Fibroblast of mammary gland (primary cell): ENCODE results near the gene CD34.

Source experiments
- DNase-seq: peaks from one replicate; pipeline ENCODE4 v3.0.0-alpha.2; 2010; ENCODE audit warnings: low read depth
- H3K4me3 ChIP-seq: 2 replicates; pipeline ENCODE4 v1.5.1; 2011; ENCODE audit warnings: low read depth, mild to moderate bottlenecking, low read length, moderate library complexity; ENCODE audit not compliant: control insufficient read depth
- TF ChIP-seq, protein P1 (sequence below): conservative IDR thresholded peaks from 2 replicates; pipeline ENCODE4 v1.5.1; 2011; ENCODE audit warnings: low read depth, low read length, inconsistent platforms; ENCODE audit not compliant: control insufficient read depth, insufficient read depth

The CD34 gene, protein sequence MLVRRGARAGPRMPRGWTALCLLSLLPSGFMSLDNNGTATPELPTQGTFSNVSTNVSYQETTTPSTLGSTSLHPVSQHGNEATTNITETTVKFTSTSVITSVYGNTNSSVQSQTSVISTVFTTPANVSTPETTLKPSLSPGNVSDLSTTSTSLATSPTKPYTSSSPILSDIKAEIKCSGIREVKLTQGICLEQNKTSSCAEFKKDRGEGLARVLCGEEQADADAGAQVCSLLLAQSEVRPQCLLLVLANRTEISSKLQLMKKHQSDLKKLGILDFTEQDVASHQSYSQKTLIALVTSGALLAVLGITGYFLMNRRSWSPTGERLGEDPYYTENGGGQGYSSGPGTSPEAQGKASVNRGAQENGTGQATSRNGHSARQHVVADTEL

DNA sequence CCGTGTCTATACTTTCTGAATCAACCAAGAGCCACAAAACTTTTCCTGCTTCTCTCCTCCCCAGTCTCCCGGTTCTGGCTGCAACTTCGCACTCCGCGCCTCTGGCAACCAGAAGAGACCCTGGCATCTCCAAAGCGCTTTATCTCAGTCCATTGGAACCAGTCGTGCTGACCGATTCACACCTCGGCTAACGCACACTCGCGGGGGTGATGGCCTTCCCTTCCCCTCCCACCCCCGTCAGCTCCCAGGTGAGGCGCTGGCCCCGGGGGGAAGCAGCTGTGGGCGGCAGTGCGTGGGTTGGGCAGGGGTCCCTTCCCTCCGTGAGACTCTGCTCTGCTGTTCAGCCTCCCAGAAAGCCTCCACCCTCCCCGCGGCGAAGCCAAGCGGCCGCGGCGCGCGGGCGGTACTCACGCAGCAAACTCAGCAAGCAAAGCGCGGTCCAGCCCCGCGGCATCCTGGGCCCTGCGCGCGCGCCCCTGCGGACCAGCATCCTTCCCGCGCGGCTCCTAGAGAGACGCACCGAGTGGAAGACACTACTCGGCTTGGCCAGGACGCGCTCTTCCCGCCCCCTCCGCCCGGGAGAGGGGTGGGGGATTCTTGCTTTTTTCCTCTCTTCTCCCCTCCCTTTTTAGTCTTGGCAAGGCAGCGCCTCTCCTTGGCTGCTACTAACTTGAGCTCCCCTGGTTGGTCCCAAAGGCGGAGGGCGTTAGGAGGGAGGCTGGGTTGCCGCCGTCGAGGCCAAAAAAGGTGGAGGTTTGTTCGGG is at the start of gene CD34:
TSS of gene CD34 (minus strand) at position 535 of the 764 bp plus-strand sequence. CDS start at position 490, 45 bp downstream.
- peak within 1 kb of the TSS; percentile 17 for H3K4me3 ChIP-seq
- TF ChIP-seq, protein P1, sequence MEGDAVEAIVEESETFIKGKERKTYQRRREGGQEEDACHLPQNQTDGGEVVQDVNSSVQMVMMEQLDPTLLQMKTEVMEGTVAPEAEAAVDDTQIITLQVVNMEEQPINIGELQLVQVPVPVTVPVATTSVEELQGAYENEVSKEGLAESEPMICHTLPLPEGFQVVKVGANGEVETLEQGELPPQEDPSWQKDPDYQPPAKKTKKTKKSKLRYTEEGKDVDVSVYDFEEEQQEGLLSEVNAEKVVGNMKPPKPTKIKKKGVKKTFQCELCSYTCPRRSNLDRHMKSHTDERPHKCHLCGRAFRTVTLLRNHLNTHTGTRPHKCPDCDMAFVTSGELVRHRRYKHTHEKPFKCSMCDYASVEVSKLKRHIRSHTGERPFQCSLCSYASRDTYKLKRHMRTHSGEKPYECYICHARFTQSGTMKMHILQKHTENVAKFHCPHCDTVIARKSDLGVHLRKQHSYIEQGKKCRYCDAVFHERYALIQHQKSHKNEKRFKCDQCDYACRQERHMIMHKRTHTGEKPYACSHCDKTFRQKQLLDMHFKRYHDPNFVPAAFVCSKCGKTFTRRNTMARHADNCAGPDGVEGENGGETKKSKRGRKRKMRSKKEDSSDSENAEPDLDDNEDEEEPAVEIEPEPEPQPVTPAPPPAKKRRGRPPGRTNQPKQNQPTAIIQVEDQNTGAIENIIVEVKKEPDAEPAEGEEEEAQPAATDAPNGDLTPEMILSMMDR: no peak

DNA sequence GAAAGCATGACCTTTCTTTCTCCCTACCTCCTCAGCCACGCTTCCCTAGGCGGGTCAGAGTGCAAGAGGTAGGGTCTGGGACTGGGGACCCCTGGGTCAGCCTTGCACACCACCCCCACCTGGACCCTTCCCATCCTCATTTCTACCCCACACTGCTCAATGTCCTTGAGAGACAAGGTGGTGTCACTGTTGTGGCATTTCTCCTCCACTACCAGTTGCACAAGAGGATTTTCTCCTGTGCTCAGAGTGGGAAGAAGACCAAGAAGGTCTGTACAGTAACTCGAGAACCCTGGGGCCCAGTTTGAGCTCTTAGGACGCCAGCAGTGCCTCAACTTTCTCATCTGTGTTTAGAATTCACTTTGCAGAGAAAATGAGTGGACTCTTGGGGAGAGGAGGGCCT is 49.4 kb upstream of the CD34 start:
- DNase-seq: no peak
- H3K4me3 ChIP-seq: no peak overlapping the region
- TF ChIP-seq, protein P1: no peak

More for the DNA sequence above, at the start of gene CD34:
- no peak for DNase-seq

DNA sequence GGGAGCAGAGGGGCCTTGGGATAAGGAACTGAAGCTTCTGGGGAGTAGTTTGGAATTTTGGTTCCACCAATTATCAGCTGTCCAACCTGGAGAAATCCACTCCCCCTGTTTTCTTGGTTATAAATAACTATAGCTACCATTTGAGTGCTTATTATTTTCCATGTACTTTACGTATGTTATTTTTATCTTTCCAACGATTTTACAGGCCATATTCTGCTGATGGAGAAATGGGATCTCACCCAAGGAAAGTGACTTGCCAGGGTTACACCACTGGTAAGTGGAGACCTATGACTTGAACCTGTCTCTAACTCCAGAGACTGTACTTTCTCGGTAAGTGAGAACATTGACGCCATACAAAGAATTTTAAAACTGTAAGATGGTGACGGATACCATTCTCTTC is 49.0 kb upstream of the CD34 start:
- no peak overlapping the region for H3K4me3 ChIP-seq
- TF ChIP-seq, protein P1: no peak

DNA sequence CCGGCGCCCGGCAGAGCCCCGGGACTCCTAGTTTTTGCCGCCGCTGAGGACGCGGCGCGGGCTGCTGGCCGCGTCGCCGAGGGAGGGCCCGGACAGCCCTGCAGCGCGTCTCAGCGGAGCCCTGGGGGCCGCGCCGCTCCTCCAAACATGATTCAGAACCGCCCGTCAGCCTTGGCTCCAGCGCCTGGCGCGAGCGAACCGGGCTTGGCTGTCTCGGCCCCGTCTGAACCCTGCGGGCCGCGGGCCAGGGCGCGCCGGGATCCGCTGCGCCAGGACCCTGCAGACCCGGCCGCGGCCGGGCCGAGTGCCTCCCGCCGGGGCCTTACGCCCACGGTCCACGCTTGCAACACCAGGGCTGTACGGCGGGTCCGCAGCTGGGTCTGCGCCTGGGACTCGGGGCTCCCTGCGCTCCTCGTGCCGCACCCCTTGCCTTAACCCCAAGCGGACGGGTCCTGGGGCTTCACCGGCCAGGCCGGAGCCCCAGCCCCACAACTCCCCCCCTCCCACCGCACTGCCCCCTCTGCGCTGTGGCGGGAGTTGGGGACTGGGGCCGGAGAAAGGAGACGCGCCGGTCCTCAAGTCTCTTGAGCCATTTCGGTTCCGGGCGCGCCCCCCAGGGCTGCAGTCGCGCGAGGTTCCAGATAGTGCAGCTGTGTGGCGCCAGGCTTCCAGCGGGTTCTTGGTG is 48.4 kb upstream of the CD34 start:
- DNase-seq: peak; percentile 69
- peak overlapping the region; percentile 43 for H3K4me3 ChIP-seq
- TF ChIP-seq, protein P1: no peak

More for the DNA sequence above, 49.0 kb upstream of the CD34 start:
- no peak for DNase-seq

DNA sequence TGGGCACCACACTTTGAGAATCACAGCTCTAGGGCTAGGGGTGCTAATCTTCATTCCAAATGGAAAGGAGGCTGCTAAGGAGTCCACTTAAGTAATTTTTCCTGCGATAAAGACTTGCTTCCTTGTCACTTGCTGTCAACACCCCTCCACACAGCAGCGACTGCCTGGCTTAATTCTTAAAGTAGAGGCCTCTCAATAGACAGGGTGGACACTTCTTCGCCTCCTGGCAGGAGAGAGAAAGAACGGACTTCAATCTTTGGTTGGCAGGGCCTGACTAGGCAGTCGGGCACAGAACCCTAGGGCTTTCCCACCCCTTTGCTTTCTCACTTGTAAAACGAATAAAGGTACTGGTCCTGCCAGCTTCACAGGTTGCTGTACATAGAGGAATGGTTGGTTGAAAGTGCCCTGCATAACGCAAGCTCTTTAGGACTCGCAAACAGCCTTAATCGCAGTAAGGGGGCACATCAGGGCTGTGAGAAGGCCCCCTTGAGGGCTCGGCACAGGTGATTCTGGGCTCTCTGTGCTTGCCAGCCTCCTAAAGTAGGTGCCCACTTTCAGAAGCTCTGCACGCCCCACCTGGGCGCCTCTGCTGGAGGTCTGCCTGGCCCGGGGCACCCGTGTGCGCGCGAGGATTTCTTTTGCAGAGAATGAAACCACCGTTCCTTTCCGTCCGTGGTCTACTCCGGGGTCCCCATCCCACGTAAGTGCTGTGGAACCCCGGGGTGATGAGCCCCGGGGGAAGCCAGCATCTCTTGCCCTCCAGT is 47.6 kb upstream of the CD34 start:
- DNase-seq: no peak
- peak overlapping the region; percentile 43 for H3K4me3 ChIP-seq

DNA sequence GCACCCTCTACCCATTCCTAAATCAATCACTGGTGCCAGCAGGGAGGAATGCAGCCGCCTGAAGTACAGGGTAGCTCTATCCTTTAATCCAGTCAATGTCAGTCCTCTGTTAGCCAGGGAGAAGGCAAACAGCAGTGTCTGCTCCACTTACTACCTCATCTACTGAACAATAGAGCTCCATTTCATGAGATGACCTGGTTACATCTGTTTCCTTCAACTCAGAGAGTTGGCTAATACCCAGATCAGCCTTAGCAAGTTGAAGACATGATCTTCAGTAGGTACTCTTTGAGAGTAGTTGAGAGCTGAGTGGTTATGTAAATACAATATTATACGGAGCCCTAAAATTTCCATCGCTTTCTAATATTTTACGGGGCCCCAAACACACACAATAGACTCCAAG is 46.1 kb upstream of the CD34 start:
- TF ChIP-seq, protein P1: no peak
- no peak overlapping the region for H3K4me3 ChIP-seq
- no peak for DNase-seq

More for the DNA sequence above, 47.6 kb upstream of the CD34 start:
- TF ChIP-seq, protein P1: no peak
